Measurements from ENCODE around the gene ADAM8. TPM values are rescaled to one million over a fixed set of nuclear protein-coding genes. Genes with fewer than 3 reads are reported as not detected.
A peak's percentile ranks its signal among the peaks of the same experiment; 100 is the strongest.

Gene ADAM8
- total RNA-seq, 1 donor from 2014 or later = 123 TPM

- peaks cover 12% of the 10 kb centered on the region for H3K27me3 ChIP-seq (ENCODE audit: control insufficient read depth, insufficient read depth, low read length)
- no peak for DNase-seq (ENCODE audit: low read depth)
- H3K4me3 ChIP-seq (ENCODE audit: low read depth, low read length) = no peak overlapping the region
- TF ChIP-seq, protein P1, sequence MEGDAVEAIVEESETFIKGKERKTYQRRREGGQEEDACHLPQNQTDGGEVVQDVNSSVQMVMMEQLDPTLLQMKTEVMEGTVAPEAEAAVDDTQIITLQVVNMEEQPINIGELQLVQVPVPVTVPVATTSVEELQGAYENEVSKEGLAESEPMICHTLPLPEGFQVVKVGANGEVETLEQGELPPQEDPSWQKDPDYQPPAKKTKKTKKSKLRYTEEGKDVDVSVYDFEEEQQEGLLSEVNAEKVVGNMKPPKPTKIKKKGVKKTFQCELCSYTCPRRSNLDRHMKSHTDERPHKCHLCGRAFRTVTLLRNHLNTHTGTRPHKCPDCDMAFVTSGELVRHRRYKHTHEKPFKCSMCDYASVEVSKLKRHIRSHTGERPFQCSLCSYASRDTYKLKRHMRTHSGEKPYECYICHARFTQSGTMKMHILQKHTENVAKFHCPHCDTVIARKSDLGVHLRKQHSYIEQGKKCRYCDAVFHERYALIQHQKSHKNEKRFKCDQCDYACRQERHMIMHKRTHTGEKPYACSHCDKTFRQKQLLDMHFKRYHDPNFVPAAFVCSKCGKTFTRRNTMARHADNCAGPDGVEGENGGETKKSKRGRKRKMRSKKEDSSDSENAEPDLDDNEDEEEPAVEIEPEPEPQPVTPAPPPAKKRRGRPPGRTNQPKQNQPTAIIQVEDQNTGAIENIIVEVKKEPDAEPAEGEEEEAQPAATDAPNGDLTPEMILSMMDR (IDR thresholded peaks at IDR 0.05; ENCODE audit: insufficient read depth, low read length, poor library complexity, severe bottlenecking) = no peak
- H3K36me3 ChIP-seq (ENCODE audit: control insufficient read depth, insufficient read depth, low read length) = peaks cover 3% of the 10 kb centered on the region
These were observed 1.4 kb upstream of the ADAM8 start for GRCh38 chr10:133277993-133278576.

- peaks cover 3% of the 10 kb centered on the region for H3K36me3 ChIP-seq (ENCODE audit: control insufficient read depth, insufficient read depth, low read length)
- H3K27me3 ChIP-seq (ENCODE audit: control insufficient read depth, insufficient read depth, low read length) = peaks cover 12% of the 10 kb centered on the region
- DNase-seq (ENCODE audit: low read depth) = no peak
- TF ChIP-seq, protein P1 (IDR thresholded peaks at IDR 0.05; ENCODE audit: insufficient read depth, low read length, poor library complexity, severe bottlenecking) = no peak
- no peak overlapping the region for H3K4me3 ChIP-seq (ENCODE audit: low read depth, low read length)
These were observed 767 bp upstream of the ADAM8 start for GRCh38 chr10:133277277-133277992.

DNA sequence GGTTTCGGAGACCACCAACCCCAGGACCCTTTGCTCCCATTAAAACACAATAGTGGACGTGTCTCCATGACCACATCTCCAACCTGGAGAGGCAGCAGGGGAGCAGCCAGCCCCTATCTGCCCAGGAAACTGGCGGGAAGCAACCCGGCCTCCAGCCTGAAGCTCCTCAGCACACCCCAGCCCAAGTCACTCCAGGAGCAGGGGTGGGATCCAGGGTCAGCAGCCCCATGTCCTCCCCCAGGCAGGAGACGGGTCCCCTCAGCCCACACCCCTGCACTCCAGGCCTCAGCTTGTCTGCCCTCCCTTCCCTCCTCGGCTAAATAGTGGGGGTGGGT, 601 bp downstream of the ADAM8 start:
- TF ChIP-seq, protein P1 (IDR thresholded peaks at IDR 0.05; ENCODE audit: insufficient read depth, low read length, poor library complexity, severe bottlenecking) = no peak
- DNase-seq (ENCODE audit: low read depth) = no peak
- peaks cover 12% of the 10 kb centered on the region for H3K27me3 ChIP-seq (ENCODE audit: control insufficient read depth, insufficient read depth, low read length)
- H3K4me3 ChIP-seq (ENCODE audit: low read depth, low read length) = peak overlapping the region; percentile 6
- H3K36me3 ChIP-seq (ENCODE audit: control insufficient read depth, insufficient read depth, low read length) = peaks cover 2% of the 10 kb centered on the region

- H3K36me3 ChIP-seq (ENCODE audit: control insufficient read depth, insufficient read depth, low read length) = peaks cover 2% of the 10 kb centered on the region
- TF ChIP-seq, protein P1 (IDR thresholded peaks at IDR 0.05; ENCODE audit: insufficient read depth, low read length, poor library complexity, severe bottlenecking) = no peak
- DNase-seq (ENCODE audit: low read depth) = no peak
- no peak overlapping the region for H3K4me3 ChIP-seq (ENCODE audit: low read depth, low read length)
- H3K27me3 ChIP-seq (ENCODE audit: control insufficient read depth, insufficient read depth, low read length) = peaks cover 12% of the 10 kb centered on the region
These were observed 980 bp downstream of the ADAM8 start for GRCh38 chr10:133275684-133276092.

GRCh38 chr10:133274751-133275683, 1.7 kb downstream of the ADAM8 start:
- H3K27me3 ChIP-seq (ENCODE audit: control insufficient read depth, insufficient read depth, low read length) = peaks cover 12% of the 10 kb centered on the region
- no peak overlapping the region for H3K4me3 ChIP-seq (ENCODE audit: low read depth, low read length)
- TF ChIP-seq, protein P1 (IDR thresholded peaks at IDR 0.05; ENCODE audit: insufficient read depth, low read length, poor library complexity, severe bottlenecking) = no peak
- DNase-seq (ENCODE audit: low read depth) = no peak
- peaks cover 2% of the 10 kb centered on the region for H3K36me3 ChIP-seq (ENCODE audit: control insufficient read depth, insufficient read depth, low read length)

Measured in kidney epithelial cell (primary cell).